ENCODE measurements around the gene DPP9.
"Not testable (repeated sequence)": the region's sequence is repeated elsewhere in the genome, so short reads cannot be mapped to it uniquely, and the experiment has no call there.

The DPP9 gene

DNA sequence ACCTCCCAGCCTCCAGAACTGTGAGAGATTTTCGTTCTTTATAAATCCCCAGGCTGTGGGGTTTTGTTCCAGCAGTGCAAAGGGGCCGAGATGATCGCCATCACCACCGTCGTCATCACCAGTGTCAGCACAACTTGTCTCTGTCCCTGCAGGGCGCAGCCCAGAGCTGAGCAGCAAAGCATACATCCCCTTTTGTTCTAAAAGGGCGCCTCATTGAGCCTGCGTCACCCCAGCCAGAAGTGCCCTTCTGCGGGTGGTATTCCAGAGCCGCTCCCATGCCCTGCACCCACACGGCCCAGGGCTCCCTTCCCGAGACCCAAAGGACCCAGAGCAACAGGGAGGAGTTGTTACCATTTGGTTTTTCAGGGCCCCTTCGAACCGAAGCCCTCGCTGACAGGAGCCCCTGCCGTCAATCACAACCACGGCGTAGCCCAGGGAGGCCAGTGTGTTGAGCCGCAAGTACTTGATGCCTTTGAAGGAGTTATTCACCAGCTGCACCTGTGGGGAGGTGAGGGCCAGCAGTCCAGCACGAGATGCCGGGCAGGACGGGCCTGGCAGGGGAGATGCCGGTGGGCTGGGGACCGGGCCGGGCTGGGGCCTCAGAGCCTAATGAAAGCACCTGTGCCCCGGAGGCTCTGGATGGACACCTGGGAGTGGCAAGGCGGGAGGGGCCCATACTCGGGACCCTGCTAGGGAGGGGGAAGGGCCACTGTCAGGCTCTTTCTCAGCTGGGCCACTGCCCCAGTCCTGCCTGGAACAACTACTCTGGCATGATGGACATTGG, 39.1 kb downstream of the DPP9 start:
- no peak for DNase-seq

DNA sequence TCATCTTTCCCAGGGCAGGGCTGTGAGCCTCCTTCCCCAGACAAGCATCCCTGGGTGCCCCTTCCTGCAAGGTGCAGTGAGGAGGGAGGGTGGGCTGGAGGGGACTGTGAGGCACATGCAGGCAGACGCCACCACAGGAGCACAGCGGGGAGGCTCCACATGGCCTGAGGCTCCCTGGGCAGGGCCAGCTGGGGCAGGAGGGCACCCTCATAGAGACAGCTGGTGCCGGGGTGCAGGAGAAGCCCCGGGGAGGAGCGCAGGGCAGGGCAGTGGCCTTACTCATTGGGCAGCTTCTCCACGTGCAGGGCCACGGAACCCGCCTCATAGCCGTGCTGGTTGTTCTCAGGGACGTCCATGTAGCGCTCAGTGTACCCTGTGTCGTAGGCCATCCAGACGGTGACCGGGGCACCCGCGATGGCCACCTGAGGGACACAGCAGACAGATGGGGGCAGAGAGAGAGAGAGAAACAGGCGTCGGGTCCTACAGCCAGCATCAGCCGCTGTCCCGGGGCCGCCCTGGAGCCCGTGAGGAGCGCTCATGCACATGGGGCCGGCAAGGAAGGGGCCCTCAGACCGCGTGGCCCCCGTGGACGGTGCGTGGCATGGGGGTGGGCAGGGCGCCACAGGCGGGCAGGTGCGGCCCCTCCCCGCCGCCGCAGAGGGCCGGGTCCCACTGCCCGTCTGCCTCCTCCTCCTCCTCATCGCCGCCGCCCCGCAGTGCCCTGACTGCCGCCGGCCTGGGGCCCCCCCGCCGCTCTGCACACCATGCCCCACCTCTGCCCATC, 41.0 kb downstream of the DPP9 start:
- no peak for DNase-seq

DNA sequence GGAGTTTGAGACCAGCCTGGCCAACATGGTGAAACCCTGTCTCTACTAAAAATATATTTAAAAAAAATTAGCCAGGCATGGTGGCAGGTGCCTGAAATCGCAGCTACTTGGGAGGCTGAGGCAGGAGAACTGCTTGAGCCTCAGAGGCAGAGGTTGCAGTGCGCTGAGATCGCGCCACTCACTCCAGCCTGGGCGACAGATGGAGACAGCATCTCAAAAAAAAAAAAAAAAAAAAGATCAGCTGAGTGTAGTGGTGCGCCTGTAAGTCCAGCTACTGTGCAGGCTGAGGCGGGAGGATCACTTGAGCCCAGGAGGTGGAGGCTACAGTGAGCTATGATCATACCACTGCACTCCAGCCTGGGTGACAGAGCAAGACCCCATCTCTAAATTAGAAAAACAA, 43.6 kb downstream of the DPP9 start:
- not testable (repeated sequence) for DNase-seq

DNA sequence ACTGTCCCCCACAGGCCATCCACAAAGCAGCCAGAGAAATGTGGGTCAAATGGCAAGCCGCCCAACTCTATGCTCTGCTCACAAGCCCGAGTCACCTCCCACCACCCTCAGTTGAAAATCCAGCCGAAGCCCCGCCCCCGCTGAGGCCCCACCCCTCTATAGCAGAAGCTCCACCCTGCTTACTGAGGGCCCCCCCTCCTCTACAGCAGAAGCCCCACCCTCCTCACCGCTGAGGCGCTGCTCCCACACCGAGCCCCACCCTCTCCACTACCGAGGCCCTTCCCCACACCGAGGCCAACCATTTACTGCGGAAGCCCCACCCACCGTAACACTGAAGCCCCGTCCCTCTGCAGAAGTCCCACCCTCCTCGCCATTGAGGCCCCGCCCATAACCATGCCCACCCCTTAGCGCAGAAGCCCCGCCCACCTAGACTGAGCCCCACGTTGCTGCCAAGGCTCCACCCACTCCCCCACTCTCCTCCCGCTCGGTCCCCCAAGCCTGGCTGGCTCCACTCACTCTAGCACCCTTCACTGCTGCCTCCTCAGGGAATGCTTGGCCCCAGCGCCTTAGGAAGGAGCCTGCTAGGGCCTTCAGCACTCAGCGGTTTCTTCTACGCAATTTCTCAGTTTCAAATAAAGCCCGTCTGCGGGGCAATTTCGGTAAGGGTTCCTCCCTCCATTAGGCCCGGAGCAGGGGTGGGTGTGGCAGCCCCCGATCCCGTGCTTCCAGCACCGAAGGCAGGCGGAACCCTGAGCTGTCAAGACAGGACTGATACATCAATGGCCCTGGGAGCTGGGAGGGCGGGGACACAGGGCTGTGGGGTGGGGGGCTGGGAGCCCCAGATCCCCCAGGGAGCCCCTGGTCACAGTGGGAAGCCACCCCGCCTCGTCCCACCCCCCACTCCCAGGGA, 44.5 kb downstream of the DPP9 start:
- DNase-seq, result no peak

DNA sequence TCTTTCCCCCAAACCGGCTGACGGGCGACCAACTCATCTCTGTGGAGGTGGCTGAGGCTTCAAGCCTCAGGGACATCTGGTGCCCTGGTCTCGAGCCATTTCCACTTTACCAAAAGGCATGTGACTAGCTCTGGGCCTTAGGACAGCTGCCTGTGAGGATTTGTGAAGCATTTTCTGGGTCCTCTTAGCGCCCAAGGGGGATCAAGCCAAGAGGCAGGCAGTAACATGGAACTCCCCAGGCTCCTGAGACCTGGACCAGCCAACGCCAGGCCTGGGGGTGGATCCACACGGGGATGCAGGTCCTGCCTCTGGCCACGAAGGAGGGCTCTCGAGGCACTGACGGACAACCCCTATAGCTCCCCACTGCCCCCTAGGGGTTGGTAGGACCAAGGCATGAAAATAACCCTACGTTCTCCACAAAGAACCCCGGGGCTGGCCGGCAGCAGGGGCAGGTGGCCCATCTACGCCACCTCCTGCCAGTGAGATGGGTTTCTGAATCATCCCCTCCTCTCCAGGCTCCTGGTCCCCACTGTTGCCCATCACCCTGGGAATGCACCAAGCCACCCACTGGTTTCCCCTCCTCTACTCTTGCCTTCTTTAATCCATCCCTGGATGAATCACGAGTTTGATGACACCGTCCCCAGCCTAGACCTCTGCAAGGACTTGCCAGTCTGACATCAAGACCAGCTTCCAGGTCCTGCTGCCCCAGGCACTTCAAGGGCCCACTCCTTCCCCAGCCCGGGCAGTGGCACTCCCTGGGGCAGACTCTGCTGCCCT, 46.5 kb downstream of the DPP9 start:
- no peak for DNase-seq

DNA sequence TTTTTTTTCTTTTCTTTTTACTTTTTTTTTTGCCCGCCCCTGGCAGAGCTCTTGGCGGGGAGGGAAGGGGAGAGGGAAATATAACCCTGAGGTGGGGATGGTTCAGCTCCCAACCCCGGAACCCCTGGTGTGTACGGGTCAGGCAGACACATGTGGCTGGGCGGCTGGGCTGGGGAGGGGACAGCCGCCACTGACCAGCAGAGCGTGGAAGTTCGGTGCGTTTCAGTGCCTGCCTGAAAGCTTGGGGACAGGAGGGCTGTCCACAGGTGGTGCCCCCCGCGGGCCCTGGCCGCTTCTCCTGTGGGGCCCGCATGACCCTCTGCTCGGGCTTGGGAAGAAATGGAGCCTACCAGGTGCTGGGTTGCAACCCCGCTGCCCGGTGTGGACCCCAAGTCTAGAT, 48.3 kb downstream of the DPP9 start:
- DNase-seq, result no peak

DNA sequence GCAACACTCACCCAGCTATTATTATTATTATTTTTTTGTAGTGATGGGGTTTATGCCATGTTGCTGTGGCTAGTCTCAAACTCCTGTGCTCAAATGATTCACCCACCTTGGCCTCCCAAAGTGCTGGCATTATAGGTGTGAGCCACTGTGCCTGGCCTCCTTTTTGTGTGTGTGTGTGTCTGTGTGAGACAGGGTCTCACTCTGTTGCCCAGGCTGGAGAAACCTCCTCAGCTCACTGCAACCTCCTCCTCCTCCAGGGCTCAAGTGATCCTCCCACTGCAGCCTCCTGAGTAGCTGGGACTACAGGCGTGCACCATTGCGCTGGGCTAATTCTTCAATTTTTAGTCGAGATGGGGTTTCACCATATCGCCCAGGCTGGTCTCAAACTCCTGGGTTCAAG, 49.9 kb downstream of the DPP9 start:
- no peak for DNase-seq

DNA sequence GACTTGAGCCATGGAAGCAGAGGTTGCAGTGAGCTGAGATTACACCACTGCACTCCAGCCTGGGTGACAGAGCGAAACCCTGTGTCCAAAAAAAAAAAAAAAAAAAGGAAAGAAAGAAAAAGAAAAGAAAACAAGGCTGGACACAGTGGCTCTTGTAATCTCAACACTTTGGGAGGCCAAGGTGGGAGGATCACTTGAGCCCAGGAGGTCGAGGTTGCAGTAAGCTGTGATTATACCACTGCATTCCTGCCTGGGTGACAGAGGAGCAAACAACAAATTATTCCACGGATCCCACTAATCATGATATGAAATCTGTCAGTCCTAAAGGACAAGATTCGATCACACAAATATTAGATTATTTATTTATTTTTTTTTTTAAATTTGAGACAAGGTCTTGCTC, 50.4 kb downstream of the DPP9 start:
- DNase-seq, result no peak

DNA sequence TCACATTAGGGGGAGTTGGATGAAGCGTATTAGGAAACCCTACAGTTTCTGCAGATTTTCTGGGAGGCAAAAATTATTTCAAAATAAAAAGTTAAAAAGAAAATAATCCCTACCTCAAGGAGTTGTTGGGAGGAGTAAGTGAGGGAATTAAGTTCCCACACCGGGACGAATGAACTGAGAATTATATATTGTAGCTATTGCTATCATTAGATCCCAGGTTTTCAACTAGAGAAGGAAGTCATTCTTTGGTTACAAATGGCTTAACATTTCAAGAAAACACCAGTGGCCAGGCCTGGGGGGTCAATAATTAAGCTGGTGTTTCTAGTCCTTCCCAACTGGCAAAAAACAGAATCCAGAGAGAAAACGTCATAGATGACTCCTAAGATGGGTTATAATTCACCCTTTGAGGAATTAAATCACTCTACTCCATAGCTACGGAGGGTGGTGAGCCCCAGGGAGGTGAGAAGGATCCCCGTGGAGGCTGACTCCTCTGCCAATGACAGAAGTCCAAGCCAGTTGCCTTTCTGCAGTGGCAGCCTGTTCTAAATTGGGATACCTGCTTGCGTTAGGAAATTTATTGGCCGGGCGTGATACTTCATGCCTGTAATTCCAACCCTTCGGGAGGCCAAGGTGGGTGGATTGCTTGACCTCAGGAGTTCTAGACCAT, 52.3 kb downstream of the DPP9 start:
- no peak for DNase-seq

DNA sequence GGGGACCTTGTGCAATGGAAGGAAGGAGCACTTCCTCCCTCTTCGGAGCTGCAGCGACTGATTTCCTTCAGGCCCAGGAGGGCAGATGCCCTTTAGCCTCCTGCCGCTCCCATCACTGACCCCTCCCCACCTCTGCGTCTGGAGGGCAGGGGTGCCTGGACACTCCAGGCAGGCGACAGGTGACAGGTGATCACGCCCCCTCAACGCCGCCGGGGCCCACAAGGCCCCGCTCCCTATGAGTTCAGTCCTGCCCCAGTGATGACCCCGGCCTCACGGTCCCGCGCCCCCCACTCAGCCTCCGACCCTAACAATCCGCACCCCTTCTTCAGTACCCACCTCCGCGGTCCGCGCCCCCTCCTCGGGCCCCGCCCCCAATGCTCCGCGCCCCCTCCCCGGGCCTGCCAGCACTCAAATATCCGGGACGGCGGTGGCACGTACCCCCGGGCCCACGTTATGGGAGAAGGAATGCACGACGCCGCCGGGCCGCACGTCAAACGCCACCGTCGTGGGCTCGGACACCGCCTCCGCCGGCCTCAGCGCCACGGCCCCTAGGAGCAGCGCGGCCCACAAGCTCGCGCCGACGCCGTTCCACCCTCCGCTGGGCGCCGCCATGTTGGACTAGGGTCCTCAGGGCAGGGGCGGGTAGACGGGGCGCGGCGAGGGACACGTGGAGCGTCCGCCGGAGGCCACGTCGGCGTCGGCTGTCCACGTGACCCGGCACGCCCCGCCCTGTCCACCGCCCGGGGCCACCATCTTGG, 53.7 kb downstream of the DPP9 start, which contains the start of gene MYDGF:
TSS of gene MYDGF (minus strand) at position 620 of the 758 bp plus-strand sequence. CDS start at position 612, 8 bp downstream.
- DNase-seq, result peak; percentile 62 to 72

DNA sequence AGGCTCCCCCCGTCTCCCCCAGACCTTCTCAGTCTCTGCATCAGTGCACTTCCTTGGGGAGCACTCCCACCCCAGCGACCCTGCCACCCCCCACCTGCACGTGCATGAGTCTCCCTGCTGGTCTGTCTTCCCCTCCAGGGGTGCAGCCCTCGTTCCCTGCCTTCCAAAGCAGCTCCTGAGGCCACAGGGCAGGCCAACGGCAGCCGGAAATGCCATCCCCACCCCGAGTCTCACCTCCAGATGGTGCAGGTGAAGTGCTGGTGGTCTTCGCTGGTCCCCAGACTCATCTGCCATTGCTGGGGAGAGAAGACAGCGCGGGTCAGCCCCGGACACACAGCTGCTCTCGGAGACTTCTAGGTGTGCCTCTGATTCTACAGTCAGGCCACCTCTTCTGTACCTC, 59.0 kb downstream of the DPP9 start:
- no peak for DNase-seq

DNA sequence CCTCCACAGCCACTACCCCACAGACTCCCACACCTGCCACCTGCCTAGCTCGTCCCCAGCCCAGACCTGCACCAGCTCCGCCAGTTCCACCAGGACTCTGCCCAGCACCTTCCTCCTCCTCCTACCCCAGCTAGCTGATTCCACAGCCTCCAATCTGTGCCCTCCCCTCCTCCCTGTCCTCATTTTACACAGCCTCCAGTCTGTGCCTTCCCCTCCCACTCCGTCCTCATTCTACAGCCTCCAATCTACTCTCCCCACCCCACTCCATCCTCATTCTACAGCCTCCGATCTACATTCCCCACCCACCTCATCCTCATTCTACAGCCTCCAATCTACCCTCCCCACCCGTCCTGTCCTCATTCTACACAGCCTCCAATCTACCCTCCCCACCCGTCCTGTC, 60.8 kb downstream of the DPP9 start:
- no peak for DNase-seq

DNA sequence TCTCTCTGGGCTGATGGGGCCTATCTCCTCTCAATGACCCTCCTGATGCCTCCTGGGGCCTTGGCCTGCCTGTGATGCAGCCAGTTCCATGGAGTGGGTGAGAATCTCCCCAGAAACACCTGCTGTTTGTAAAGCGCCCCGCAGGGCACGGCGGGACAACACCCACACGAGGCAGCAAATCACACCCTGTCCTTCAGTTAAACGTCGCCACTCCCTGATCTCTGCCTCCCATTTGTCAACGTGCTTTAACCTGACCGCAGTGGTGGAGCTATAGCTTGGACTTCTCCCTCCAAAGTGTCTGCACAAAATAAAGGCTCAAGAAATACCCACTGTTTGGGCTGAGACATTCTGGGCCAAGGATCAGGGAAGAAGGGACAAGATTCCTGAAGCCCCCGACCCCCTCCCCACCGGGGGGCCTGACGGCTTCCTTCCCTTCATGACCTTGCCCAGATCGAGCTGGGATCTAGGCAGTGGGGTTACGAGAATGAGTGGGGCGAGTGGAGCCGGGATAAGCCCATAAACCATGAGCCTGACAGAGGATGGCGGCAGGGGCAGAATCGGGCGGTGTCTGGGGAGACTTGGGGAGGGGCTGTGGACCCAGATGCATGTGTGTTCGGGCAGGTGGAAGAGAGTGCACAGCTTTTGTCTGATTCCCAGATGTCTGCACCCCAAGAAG, 61.5 kb downstream of the DPP9 start:
- no peak for DNase-seq

DNA sequence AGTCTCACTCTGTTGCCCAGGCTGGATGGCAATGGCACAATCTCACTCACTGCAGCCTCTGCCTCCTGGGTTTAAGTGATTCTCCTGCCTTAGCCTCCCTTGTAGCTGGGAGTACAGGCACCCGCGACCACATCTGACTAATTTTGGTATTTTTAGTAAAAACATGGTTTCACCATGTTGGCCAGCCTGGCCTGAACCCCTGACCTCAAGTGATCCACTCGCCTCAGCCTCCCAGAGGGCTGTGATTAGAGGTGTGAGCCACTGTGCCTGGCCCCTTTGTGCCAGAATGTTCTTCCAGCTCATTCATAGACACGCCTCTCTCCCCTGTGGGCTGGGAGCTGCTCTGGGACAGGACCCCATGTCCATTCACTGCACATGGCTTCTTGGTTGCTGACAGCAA, 62.6 kb downstream of the DPP9 start:
- DNase-seq, result no peak

DNA sequence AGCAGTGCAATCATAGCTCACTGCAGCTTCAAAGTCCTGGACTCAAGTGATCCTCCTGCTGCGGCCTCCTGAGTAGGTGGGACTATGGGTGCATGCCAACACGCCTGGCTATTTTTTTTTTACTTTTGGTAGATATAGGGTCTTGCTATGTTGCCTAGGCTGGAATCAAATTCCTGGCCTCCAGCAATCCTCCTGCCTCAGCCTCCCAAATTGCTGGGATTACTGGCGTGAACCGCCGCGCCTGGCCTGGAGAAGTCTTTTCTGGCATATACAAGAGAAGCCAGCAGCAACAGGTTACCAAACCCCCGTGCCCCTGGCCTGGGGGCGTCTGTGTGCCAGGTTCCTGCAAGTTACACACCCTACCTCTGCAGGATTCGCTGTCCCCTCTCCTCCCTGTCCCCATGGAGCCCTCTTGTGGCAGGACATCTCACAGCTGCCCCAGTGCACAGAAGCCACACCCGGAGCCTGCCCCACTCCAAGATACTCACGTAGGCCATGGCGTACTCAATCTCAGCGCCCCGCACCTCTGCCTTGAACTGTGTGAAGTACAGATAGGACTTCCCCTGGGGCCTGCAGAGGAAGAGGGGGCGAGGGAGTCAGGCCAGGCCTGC, 63.4 kb downstream of the DPP9 start:
- peak; percentile 36 to 38 for DNase-seq

DNA sequence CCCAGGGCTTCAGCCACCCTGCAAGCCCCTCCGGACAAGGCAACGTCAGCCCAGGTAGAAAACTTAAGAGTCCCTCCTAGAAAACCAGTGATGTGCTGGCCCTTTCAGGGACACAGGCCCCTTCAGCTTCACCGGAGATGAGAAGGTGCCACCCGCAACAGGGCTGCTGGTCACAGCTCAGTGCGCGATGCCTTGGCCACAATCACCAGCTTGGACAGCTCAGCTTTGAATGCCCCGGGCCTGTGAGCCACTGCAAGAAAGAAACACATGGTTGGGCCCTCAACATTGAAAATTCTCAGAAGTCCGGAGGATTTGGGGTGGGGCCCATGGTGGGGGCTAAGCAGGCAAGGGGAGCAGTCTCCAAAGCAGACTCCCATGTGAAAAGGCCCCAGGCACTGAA, 65.8 kb downstream of the DPP9 start:
- no peak for DNase-seq

DNA sequence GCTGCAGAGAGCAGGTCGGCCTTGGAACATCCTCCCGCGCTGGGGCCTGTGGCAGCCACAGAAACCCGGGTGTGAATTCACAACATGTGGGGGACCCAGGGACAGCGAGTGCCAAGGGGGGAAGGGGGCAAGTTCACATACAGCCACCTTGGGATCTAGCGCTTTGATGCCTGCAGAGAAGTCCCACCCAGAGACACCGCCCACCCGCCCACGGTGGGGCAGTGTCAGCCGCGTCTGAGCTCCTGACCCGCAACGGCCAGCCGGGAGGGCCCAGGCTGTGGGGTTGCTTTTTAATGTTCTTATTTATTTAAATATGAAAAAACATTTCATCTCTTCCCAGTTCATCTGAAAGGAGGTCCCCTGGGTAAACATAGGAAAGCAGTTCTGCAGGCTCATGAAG, 66.4 kb downstream of the DPP9 start:
- no peak for DNase-seq

DNA sequence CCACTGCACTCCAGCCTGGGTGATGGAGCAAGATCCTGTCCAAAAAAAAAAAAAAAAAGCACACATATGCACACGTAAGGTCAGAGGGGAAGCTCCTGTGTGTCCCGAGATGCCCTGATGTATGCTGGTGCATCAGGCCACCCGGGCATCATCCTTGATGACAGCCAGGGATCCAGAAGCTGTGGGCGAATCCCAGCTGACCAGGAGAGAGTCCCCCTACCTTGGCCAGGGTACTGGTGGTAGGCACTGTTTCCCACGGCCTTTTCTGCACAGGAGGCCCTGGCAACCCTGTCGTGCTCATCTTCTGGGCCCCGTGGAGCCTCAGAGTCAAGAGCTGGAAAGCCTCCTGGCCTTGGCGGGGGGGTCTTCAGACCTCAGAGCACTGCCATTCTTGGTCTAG, 67.5 kb downstream of the DPP9 start:
- no peak for DNase-seq

DNA sequence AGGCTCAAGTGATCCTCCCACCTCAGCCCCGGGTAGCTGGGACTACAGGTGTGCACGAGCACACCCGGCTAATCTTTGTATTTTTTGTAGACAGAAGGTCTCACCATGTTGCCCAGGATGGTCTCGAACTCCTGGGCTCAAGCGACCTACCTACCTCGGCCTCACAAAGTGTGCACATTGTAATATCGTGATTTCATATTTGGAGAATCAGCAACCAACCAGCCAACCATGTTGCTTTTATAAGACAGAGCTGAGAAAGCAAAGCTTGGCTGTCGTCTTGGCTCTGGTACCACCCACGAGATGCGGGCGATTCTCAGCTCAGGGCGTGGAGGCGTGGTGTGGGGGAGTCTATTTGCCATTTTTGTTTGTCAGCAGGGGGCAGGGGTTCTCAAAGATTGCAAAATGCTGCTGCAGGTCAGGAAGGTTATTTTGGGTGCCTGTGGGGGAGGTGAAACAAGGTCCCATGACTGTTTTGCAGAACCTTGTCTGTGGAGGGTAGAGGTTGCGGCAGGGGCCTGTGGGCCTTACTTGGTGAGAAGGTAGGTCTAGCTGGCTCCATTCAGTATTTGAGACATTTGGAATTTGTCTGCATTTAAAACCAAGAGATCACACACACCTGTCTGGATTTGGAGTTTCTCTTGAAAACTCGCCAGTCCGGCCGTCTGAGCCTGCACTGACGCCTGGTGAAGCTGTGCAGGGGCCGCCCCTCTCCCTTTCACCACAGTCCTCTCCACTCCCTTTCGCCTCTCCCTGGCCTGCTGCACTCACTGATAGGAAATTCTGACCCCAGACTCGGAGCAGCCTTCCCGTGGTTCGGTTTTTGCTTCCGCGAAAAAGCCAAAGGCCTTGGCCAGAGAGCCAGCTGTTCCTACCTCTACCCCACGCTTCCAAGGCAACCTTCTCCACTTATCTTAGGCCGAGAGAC, 68.9 kb downstream of the DPP9 start:
- DNase-seq, result no peak

Data from AML-193 (cell line).